ENCODE results near the gene IPO5. TPM values are rescaled to one million over a fixed set of nuclear protein-coding genes. Genes with fewer than 3 reads are reported as not detected.
"Not testable (repeated sequence)": the region's sequence is repeated elsewhere in the genome, so short reads cannot be mapped to it uniquely, and the experiment has no call there.

IPO5 gene
- total RNA-seq, 2 donors from 2014 or later = 68.5 to 90.2 TPM

DNA sequence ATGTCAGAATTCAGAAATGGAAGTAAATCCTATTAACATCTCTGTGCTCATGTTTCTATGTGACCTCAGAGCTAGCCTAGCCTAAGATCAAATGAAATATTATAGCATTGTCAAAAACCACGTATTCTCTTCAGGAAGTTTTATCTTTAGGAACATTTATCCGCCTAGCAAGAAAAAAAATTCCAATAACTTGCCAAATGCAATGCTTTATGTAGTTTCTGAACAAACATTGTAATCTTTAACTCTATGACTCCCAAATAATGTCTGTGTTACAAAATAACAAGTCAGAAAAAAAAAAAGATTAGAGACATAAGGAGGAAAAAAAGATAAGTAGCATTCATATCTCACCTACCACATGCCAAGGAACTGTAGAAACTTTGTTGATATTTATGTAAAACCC, 18.4 kb upstream of the IPO5 start:
- Mint-ChIP-seq H3K4me3 (no peak overlapping the region), H3K27ac (no peak overlapping the region), H3K4me1 (no peaks in the 10 kb centered on the region), H3K36me3 (ENCODE audit: low read depth) (peaks cover 3% of the 10 kb centered on the region), H3K27me3 (peaks cover 69% of the 10 kb centered on the region)
- ATAC-seq (no peak), DNase-seq (no peak)
- H3K9me3 ChIP-seq (ENCODE audit: control insufficient read depth, low read length, poor library complexity, severe bottlenecking) = no peaks in the 10 kb centered on the region

DNA sequence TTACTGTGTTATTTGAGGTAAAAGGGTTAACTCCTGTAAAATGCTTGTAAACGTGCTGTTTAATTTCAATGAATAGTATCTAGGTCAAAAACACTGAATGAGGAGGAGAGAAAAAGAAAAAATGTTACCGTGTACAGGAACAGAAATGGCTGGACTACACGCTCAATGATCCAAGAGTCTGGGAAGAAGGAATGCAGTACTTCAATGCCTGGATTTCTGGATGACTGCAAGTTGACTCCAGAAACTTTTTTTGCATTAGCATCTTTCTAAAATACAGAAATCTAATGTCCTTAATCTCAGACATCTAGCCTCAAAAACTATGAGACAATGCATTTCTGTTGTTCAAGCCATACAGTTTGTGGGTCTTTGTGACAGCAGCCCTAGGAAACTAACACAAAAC, 17.4 kb upstream of the IPO5 start:
- no peak overlapping the region for H3K27ac Mint-ChIP-seq
- DNase-seq (no peak), ATAC-seq (no peak)
- H3K36me3 Mint-ChIP-seq (ENCODE audit: low read depth) = peaks cover 3% of the 10 kb centered on the region
- H3K9me3 ChIP-seq (ENCODE audit: control insufficient read depth, low read length, poor library complexity, severe bottlenecking) = no peaks in the 10 kb centered on the region
- no peak overlapping the region for H3K4me3 Mint-ChIP-seq
- H3K4me1 Mint-ChIP-seq = no peaks in the 10 kb centered on the region
- H3K27me3 Mint-ChIP-seq = peaks cover 67% of the 10 kb centered on the region

DNA sequence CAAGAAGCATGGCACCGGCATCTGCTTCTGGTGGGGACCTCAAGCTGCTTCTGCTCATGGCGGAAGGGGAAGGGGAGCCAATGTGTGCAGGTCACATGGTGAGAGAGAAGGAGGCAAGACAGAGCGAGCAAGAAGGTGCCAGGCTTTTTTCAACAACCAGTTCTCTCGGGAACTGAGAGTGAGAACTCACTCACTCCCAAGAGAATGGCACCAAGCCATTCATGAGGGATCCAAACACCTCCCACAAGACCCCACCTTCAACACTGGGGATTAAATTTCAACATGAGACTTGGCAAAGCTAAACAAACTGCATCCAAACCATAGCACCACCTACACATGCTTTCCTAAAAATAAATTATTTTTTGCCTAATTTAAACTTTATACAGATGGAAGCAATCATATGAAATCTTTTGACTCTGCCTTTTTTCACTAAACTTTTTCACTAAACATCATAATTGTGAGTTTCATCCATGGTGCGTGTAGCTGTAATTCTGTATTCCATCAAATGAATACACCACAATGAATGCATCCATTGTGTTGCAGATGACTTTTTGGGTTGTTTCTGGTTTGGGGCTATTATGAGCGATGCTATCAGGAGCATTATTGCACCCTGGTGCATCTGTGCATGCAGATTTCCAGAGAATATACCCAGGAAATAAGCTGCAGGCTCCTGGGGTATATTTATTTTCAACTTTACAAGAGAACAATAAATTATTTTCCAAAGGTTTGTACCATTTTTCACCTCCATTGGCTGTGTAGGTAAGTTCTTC, 14.6 kb upstream of the IPO5 start:
- no peak overlapping the region for H3K27ac Mint-ChIP-seq
- no peaks in the 10 kb centered on the region for H3K4me1 Mint-ChIP-seq
- no peak overlapping the region for H3K4me3 Mint-ChIP-seq
- H3K9me3 ChIP-seq (ENCODE audit: control insufficient read depth, low read length, poor library complexity, severe bottlenecking) = no peaks in the 10 kb centered on the region
- H3K36me3 Mint-ChIP-seq (ENCODE audit: low read depth) = no peaks in the 10 kb centered on the region
- no peak for DNase-seq
- no peak for ATAC-seq
- peaks cover 54% of the 10 kb centered on the region for H3K27me3 Mint-ChIP-seq

DNA sequence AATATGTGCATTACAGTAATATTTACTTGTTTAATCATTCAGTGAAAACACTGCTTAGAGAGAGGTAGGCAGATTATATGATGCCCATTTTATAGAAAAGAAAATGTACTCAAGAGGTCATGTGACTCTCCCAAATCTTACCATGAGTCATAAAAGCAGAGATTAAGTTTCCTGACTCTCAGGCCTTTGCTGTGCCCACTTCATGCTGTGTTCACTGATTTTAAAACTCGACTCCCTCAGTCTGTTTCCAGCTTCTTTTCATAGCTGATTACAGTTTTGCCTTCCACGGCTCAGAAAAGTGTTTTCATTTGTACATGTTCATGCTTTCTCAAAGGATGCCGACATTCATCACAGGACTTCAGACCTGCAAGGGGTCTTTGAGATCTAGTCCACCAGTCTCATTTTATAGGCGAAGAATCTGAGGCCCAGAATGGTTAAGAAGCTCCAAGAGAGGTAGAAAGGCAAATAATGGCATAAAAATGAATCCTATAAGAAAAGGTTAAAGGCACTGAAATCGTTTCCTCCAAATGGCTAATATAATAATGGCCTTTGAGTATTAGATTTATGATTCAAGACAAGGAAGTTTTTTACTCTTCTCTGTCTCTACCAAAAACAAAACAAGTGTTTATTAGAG, 9.0 kb upstream of the IPO5 start:
- ATAC-seq (no peak), DNase-seq (no peak)
- Mint-ChIP-seq H3K36me3 (ENCODE audit: low read depth) (no peaks in the 10 kb centered on the region), H3K27ac (no peak overlapping the region), H3K4me3 (no peak overlapping the region), H3K27me3 (peaks cover 14% of the 10 kb centered on the region), H3K4me1 (no peaks in the 10 kb centered on the region)
- no peaks in the 10 kb centered on the region for H3K9me3 ChIP-seq (ENCODE audit: control insufficient read depth, low read length, poor library complexity, severe bottlenecking)

DNA sequence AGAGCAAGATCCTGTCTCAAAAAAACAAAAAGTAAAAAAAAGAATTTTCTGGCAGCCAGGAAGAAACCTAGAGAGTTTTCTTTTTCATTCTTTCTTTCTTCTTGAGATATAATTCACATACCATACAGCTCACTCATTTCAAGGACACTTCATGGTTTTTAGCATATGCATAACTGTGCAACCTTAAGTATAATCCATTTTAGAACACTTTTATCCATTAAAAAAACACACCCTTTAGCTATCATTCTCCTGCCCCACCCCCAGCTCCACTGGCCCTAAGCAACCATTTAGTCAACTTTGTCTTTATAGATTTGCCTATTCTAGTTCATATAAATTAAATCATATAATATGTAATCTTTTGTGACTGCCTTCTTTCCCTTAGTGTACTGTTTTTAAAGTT, 8.1 kb upstream of the IPO5 start:
- no peak for ATAC-seq
- H3K4me3 Mint-ChIP-seq = no peak overlapping the region
- DNase-seq = no peak
- no peak overlapping the region for H3K27ac Mint-ChIP-seq
- no peaks in the 10 kb centered on the region for H3K36me3 Mint-ChIP-seq (ENCODE audit: low read depth)
- H3K4me1 Mint-ChIP-seq = no peaks in the 10 kb centered on the region
- H3K27me3 Mint-ChIP-seq = peaks cover 7% of the 10 kb centered on the region
- no peaks in the 10 kb centered on the region for H3K9me3 ChIP-seq (ENCODE audit: control insufficient read depth, low read length, poor library complexity, severe bottlenecking)

DNA sequence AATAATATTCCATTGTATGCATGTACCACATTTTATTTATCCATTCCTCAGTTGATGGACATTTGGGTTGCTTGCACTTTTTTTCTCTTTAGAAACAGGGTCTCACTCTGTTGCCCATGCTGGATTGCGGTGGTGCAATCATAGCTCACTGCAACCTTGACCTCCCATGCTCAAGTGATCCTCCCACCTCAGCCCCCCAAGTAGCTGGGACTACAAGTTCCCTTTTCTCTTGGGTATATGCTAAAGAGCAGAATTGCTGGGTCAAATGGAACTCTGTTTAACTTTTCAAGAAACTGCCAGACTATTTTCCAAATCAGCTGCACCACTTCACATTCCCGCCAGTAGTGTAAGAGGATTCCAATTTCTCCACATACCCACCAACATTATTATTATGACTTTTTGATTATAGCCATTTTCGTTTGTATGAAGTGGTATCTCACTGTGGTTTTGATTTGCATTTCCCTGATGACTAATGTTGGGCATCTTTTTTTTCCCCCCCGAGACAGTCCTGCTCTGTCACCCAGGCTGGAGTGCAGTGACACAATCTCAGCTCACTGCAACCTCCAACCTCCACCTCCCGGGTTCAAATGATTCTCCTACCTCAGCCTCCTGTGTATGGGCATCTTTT, 7.6 kb upstream of the IPO5 start:
- no peak overlapping the region for H3K27ac Mint-ChIP-seq
- H3K4me1 Mint-ChIP-seq = no peaks in the 10 kb centered on the region
- no peak overlapping the region for H3K4me3 Mint-ChIP-seq
- no peaks in the 10 kb centered on the region for H3K9me3 ChIP-seq (ENCODE audit: control insufficient read depth, low read length, poor library complexity, severe bottlenecking)
- DNase-seq (no peak), ATAC-seq (no peak)
- H3K36me3 Mint-ChIP-seq (ENCODE audit: low read depth) = no peaks in the 10 kb centered on the region
- peaks cover 5% of the 10 kb centered on the region for H3K27me3 Mint-ChIP-seq

DNA sequence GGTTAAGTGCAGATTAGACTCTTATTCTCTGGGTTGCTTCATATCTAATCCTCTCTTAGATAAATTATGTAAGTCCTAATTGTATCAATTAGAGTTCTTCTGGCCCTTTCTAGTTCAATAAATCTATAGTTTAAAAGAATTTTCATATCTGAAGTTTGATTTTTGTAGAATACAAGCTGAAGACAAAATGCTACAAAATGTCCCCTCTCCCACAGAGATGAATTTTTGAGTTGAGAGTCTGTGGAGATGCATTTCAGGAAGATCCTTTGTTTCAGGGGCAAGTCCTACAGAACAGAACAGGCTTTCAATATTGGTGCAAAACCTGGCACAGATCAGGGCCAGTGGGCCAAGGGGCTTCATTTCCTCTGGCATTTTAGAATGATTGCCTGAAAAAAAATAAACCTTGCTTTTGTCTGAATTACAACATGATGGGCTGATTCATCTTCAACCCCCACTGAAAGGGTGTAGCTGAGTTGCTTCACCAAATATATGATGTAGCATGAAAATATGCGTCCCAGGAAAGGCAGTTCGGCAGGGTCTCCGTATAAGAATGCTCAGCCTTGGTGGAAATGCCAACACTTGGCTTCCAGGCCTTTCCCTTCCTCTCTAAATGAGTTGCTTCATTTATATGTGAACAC, 6.4 kb upstream of the IPO5 start:
- no peaks in the 10 kb centered on the region for H3K36me3 Mint-ChIP-seq (ENCODE audit: low read depth)
- H3K4me1 Mint-ChIP-seq = no peaks in the 10 kb centered on the region
- H3K27ac Mint-ChIP-seq = no peak overlapping the region
- ATAC-seq = no peak
- no peak for DNase-seq
- no peak overlapping the region for H3K4me3 Mint-ChIP-seq
- H3K9me3 ChIP-seq (ENCODE audit: control insufficient read depth, low read length, poor library complexity, severe bottlenecking) = no peaks in the 10 kb centered on the region
- no peaks in the 10 kb centered on the region for H3K27me3 Mint-ChIP-seq

DNA sequence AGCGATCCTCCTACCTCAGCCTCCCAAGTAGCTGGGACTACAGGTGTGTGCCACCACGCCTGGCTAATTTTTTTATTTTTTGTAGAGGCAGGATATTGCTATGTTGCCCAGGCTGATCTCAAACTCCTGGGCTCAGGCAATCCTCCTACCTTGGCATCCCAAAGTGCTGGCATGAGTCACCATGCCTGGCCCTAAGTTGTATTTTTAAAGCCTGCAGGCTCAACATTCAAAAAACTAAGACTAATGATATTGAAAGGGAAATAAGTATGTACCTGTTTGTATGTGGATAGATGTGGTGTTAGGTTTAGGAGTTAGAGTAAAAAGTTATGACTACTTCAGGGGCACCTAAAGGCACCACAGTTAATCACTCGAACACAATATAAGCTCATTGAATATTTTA, 5.4 kb upstream of the IPO5 start:
- no peaks in the 10 kb centered on the region for H3K9me3 ChIP-seq (ENCODE audit: control insufficient read depth, low read length, poor library complexity, severe bottlenecking)
- Mint-ChIP-seq H3K27me3 (no peaks in the 10 kb centered on the region), H3K4me3 (no peak overlapping the region), H3K4me1 (no peaks in the 10 kb centered on the region), H3K27ac (no peak overlapping the region), H3K36me3 (ENCODE audit: low read depth) (no peaks in the 10 kb centered on the region)
- ATAC-seq = no peak
- no peak for DNase-seq

DNA sequence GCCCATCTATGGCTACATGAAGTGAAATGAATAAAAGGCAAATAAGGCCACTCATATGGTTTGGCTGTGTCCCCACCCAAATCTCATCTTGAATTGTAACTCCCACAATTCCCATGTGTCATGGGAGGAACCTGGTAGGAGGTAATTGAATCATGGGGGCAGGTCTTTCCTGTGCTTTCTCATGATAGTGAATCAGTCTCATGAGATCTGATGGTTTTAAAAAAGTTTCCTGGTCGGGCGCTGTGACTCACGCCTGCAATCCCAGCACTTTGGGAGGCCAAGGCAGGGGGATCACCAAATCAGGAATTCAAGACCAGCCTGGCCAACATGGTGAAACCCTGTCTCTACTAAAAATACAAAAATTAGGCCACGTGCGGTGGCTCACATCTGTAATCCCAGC, 4.2 kb upstream of the IPO5 start:
- DNase-seq; ATAC-seq; H3K27me3 Mint-ChIP-seq; H3K36me3 Mint-ChIP-seq (ENCODE audit: low read depth); H3K4me3 Mint-ChIP-seq; H3K9me3 ChIP-seq (ENCODE audit: control insufficient read depth, low read length, poor library complexity, severe bottlenecking); H3K27ac Mint-ChIP-seq; H3K4me1 Mint-ChIP-seq: not testable (repeated sequence)

DNA sequence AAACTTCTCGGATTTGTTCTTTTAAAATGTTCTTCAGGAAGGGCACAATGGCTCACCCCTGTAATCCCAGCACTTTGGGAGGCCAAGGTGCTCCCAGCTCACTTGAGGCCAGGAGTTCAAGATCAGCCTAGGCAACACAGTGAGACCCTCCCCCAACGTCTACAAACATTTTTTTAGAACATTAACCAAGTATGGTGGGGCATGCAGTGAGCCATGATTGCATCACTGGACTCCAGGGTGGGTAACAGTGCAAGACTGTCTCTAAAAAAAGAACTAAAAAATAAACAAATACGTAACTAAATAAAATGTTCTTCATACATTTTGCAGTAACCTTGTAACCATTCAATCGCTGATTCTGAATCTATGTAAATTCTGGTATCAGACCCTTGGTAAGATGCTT, 2.1 kb upstream of the IPO5 start:
- no peak overlapping the region for H3K27ac Mint-ChIP-seq
- no peaks in the 10 kb centered on the region for H3K36me3 Mint-ChIP-seq (ENCODE audit: low read depth)
- ATAC-seq (no peak), DNase-seq (no peak)
- no peaks in the 10 kb centered on the region for H3K9me3 ChIP-seq (ENCODE audit: control insufficient read depth, low read length, poor library complexity, severe bottlenecking)
- H3K4me1 Mint-ChIP-seq = no peaks in the 10 kb centered on the region
- no peak overlapping the region for H3K4me3 Mint-ChIP-seq
- H3K27me3 Mint-ChIP-seq = peaks cover 4% of the 10 kb centered on the region

DNA sequence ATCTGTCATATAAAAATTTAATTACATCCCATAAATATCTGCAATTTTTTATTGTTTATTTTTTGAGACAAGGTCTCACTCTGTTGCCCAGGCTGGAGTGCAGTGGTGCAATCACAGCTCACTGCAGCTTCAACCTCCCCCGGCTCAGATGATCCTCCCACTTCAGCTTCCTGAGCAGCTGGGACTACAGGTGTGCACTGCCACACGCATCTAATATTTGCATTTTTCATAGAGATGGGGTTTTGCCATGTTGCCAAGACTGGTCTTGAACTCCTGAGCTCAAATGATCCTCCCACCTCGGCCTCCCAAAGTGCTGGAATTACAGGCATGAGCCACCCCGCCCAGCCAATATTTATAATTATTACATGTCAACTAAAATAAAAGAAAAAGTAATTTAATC, 644 bp upstream of the IPO5 start:
- H3K27ac Mint-ChIP-seq; H3K36me3 Mint-ChIP-seq (ENCODE audit: low read depth); DNase-seq; ATAC-seq; H3K9me3 ChIP-seq (ENCODE audit: control insufficient read depth, low read length, poor library complexity, severe bottlenecking); H3K4me3 Mint-ChIP-seq; H3K4me1 Mint-ChIP-seq; H3K27me3 Mint-ChIP-seq: not testable (repeated sequence)

DNA sequence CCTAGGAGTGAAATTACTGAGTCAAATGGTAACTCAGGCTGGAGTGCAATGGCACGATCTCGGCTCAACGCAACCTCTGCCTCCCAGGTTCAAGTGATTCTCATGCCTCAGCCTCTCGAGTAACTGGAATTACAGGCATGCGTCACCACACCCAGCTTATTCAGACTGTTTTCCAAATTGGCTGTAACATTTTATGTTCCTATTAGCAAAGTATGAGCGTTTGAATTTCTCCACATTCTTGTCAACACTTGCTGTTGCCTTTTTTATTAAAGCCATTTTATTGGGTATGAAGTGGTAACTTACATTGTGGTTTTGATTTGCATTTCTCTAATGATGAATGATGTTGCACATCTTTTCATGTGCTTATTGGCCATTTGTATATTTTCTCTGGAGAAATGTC, 7.9 kb downstream of the IPO5 start:
- no peaks in the 10 kb centered on the region for H3K9me3 ChIP-seq (ENCODE audit: control insufficient read depth, low read length, poor library complexity, severe bottlenecking)
- DNase-seq = no peak
- no peak overlapping the region for H3K4me3 Mint-ChIP-seq
- no peaks in the 10 kb centered on the region for H3K36me3 Mint-ChIP-seq (ENCODE audit: low read depth)
- H3K4me1 Mint-ChIP-seq = no peaks in the 10 kb centered on the region
- ATAC-seq = no peak
- H3K27me3 Mint-ChIP-seq = peaks cover 8% of the 10 kb centered on the region
- no peak overlapping the region for H3K27ac Mint-ChIP-seq

DNA sequence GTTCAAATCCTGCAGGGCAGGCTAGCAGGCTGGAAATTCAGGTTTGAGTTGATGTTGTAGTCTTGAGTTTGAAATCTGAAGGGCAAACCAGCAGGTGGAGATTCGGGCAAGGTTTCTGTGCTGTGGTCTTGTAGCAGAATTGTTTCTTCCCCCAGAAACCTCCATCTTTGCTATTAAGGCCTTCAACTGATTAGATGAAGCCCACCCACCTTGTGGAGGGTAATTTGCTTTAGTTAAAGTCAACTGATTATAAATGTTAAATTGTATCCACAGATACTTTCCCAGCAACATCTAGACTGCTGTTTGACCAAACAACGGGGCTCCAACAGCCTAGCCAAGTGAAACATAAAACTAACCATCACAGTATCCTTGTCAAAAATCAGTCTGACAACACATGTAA, 9.4 kb downstream of the IPO5 start:
- Mint-ChIP-seq H3K27me3 (peaks cover 22% of the 10 kb centered on the region), H3K4me1 (no peaks in the 10 kb centered on the region), H3K36me3 (ENCODE audit: low read depth) (no peaks in the 10 kb centered on the region), H3K4me3 (no peak overlapping the region), H3K27ac (no peak overlapping the region)
- no peak for ATAC-seq
- no peaks in the 10 kb centered on the region for H3K9me3 ChIP-seq (ENCODE audit: control insufficient read depth, low read length, poor library complexity, severe bottlenecking)
- no peak for DNase-seq
